HCT116 (cell line): ENCODE data around the gene C1QTNF3. TPM values are rescaled to one million over a fixed set of nuclear protein-coding genes. Genes with fewer than 3 reads are reported as not detected.

Experiments
- ATAC-seq: fragments of 200-7000 bp; cut with Tn5 transposase; 2 replicates; pipeline ENCODE4 v1.9.1; 2020; ENCODE audit warnings: mild to moderate bottlenecking, moderate library complexity
- BruUV-seq: library from RNA; stranded (reverse); fragments of 400-500 nt; replicated peaks from 2 replicates; lab custom pipeline; 2021; lab: Mats Ljungman, UMichigan
- CTCF ChIA-PET: fragments of 300-600 bp; sonication (Branson Sonifier 250); formaldehyde crosslinking; loops from one replicate; lab custom pipeline; 2021; ENCODE audit warnings: antibody characterized with exemption; lab: Charles Lee
- POLR2A ChIA-PET: fragments of 300-600, 350-600 bp; sonication (Branson Sonifier 250); formaldehyde crosslinking; loops from one replicate; lab custom pipeline; 2021; ENCODE audit warnings: antibody characterized with exemption; lab: Charles Lee
- RAD21 ChIA-PET, 2 experiments: fragments of 300-600 bp; sonication (Branson Sonifier 250); formaldehyde crosslinking; loops; one replicate each; lab custom pipeline; 2023; ENCODE audit warnings: low total read pairs in 2 of 2; ENCODE audit not compliant: uncharacterized antibody in 2 of 2, unreplicated experiment in 2 of 2, low non-redundant PET in 1 of 2; lab: Charles Lee
- DNase-seq: peaks from one replicate; pipeline ENCODE4 v3.0.0-alpha.2; 2010; ENCODE audit warnings: low read depth, low spot score
- H2AFZ ChIP-seq: fragments of 200-600 bp; shearing (Covaris generic), sonication (generic); 2 replicates; pipeline ENCODE4 v1.6.1; 2017; ENCODE audit warnings: low read depth, mixed run types, mixed read lengths, antibody characterized with exemption, low read length; ENCODE audit not compliant: poor library complexity, severe bottlenecking
- H3K27ac ChIP-seq: 2 replicates; pipeline ENCODE4 v1.5.1; 2012; ENCODE audit warnings: low read depth, low read length
- H3K27me3 ChIP-seq: fragments of 200-600 bp; sonication (generic); 2 replicates; pipeline ENCODE4 v1.6.1; 2016; ENCODE audit warnings: mixed run types, low read length, mixed read lengths; ENCODE audit not compliant: insufficient read depth
- H3K36me3 ChIP-seq, 2 experiments: fragments of 200-500 bp in 1 of 2; fragments of 200-600 bp in 1 of 2; sonication (Bioruptor generic) in 1 of 2; sonication (generic) in 1 of 2; 2 replicates each; pipeline versions ENCODE4 v1.5.1 to v1.6.1; 2014 to 2016; ENCODE audit warnings: low read length in 2 of 2, inconsistent platforms in 1 of 2, mixed read lengths in 1 of 2, mixed run types in 1 of 2; ENCODE audit not compliant: insufficient read depth in 2 of 2, control insufficient read depth in 1 of 2
- H3K4me1 ChIP-seq, 2 experiments: fragments of 200-600 bp in 1 of 2; sonication (generic) in 1 of 2; 2 replicates each; pipeline versions ENCODE4 v1.5.1 to v1.6.1; 2012 to 2017; ENCODE audit warnings: low read length in 2 of 2, inconsistent platforms in 1 of 2, mild to moderate bottlenecking in 1 of 2, mixed read lengths in 1 of 2, mixed run types in 1 of 2, moderate library complexity in 1 of 2; ENCODE audit not compliant: insufficient read depth in 2 of 2, control insufficient read depth in 1 of 2
- H3K4me2 ChIP-seq: fragments of 200-600 bp; sonication (generic); 2 replicates; pipeline ENCODE4 v1.6.1; 2017; ENCODE audit warnings: mixed run types, low read length, mixed read lengths
- H3K4me3 ChIP-seq, 2 experiments: fragments of 200-600 bp in 1 of 2; sonication (generic) in 1 of 2; replicated peaks in 1 of 2; 2 replicates each; pipeline ENCODE4 v1.5.1; 2011 to 2016; ENCODE audit warnings: low read length in 2 of 2, control low read depth in 1 of 2, low read depth in 1 of 2, mild to moderate bottlenecking in 1 of 2, mixed read lengths in 1 of 2, mixed run types in 1 of 2
- H3K79me2 ChIP-seq: fragments of 200-600 bp; sonication (generic); 2 replicates; pipeline ENCODE4 v1.6.1; 2017; ENCODE audit warnings: mild to moderate bottlenecking, mixed run types, low read length, moderate library complexity, mixed read lengths; ENCODE audit not compliant: insufficient read depth
- H3K9ac ChIP-seq: fragments of 200-600 bp; sonication (generic); 2 replicates; pipeline ENCODE4 v1.6.1; 2016; ENCODE audit warnings: low read length, mixed read lengths
- H3K9me2 ChIP-seq: fragments of 200-600 bp; sonication (generic), shearing (Covaris generic); 2 replicates; pipeline ENCODE4 v1.6.1; 2017; ENCODE audit warnings: mixed run types, mild to moderate bottlenecking, moderate library complexity; ENCODE audit not compliant: insufficient read depth
- H3K9me3 ChIP-seq, 2 experiments: fragments of 200-500 bp in 1 of 2; fragments of 200-600 bp in 1 of 2; sonication (Bioruptor generic) in 1 of 2; sonication (generic) in 1 of 2; 2 replicates each; pipeline ENCODE4 v1.6.1; 2014 to 2017; ENCODE audit warnings: low read length in 2 of 2, mixed read lengths in 2 of 2, inconsistent platforms in 1 of 2, low read depth in 1 of 2, mild to moderate bottlenecking in 1 of 2, mixed run types in 1 of 2, moderate library complexity in 1 of 2; ENCODE audit not compliant: control insufficient read depth in 1 of 2, insufficient read depth in 1 of 2
- H4K20me1 ChIP-seq: fragments of 200-600 bp; sonication (generic), shearing (Covaris generic); 2 replicates; pipeline ENCODE4 v1.6.1; 2017; ENCODE audit warnings: mixed run types, mild to moderate bottlenecking, moderate library complexity; ENCODE audit not compliant: insufficient read depth
- EGR1 ChIP-seq: IDR thresholded peaks from 2 replicates; pipeline ENCODE4 v1.6.1; 2012; ENCODE audit warnings: low read depth
- ELF1 ChIP-seq: IDR thresholded peaks from 2 replicates; pipeline ENCODE4 v1.6.1; 2012; ENCODE audit warnings: low read depth, borderline replicate concordance
- EZH2 ChIP-seq: fragments of 200-600 bp; sonication (generic); IDR thresholded peaks from 2 replicates; pipeline ENCODE4 v1.6.1; 2017; ENCODE audit warnings: antibody characterized with exemption, mixed run types
- JUND ChIP-seq: IDR thresholded peaks from 2 replicates; pipeline ENCODE4 v1.6.1; 2012
- POLR2A ChIP-seq: IDR thresholded peaks from 2 replicates; pipeline ENCODE4 v1.7.0; 2011; ENCODE audit warnings: borderline replicate concordance; ENCODE audit not compliant: insufficient read depth, insufficient read length; ENCODE audit errors: extremely low read depth
- POLR2AphosphoS5 ChIP-seq: IDR thresholded peaks from 2 replicates; pipeline ENCODE4 v1.6.1; 2011; ENCODE audit warnings: mild to moderate bottlenecking, low read depth, low read length, moderate library complexity
- RAD21 ChIP-seq: IDR thresholded peaks from 2 replicates; pipeline ENCODE4 v1.6.1; 2012; ENCODE audit warnings: low read depth, mild to moderate bottlenecking
- REST ChIP-seq: IDR thresholded peaks from 2 replicates; pipeline ENCODE4 v1.6.1; 2012; ENCODE audit warnings: low read depth
- SIN3A ChIP-seq: IDR thresholded peaks from 2 replicates; pipeline ENCODE4 v1.6.1; 2012; ENCODE audit warnings: low read depth
- SRF ChIP-seq: IDR thresholded peaks from 2 replicates; pipeline ENCODE4 v1.6.1; 2012; ENCODE audit warnings: low read depth
- TCF7L2 ChIP-seq: IDR thresholded peaks from 2 replicates; pipeline ENCODE4 v1.7.0; 2011; ENCODE audit warnings: borderline replicate concordance, inconsistent platforms; ENCODE audit not compliant: insufficient read depth, insufficient read length; ENCODE audit errors: extremely low read depth
- YY1 ChIP-seq: IDR thresholded peaks from 2 replicates; pipeline ENCODE4 v1.6.1; 2011; ENCODE audit warnings: low read length, low read depth, moderate library complexity, mild to moderate bottlenecking; ENCODE audit not compliant: insufficient replicate concordance; ENCODE audit errors: extremely low read depth
- ZFX ChIP-seq: fragments of 450-650 bp; IDR thresholded peaks from 2 replicates; pipeline ENCODE4 v1.6.1; 2017
- ZNF274 ChIP-seq: fragments of 200-500 bp; sonication (Bioruptor generic); IDR thresholded peaks from 2 replicates; pipeline ENCODE4 v1.6.1; 2014; ENCODE audit warnings: mild to moderate bottlenecking, low read depth, low read length, inconsistent platforms
- intact Hi-C: fragments of 100-400 bp; cut with micrococcal nuclease; formaldehyde crosslinking; loops from 2 replicates; pipeline ENCODE4 v1.10.0; 2022
- total RNA-seq: library from RNA; stranded (reverse); gene quantifications from one replicate; pipeline ENCODE4 v1.2.1, GENCODE V29; 2021; ENCODE audit not compliant: unreplicated experiment
- TF ChIP-seq, protein P1 (sequence below): IDR thresholded peaks from 2 replicates; pipeline ENCODE4 v1.6.1; 2012
- TF ChIP-seq, protein P2 (sequence below): IDR thresholded peaks from 2 replicates; pipeline ENCODE4 v1.6.1; 2011; ENCODE audit warnings: mild to moderate bottlenecking, low read length, moderate library complexity; ENCODE audit not compliant: insufficient replicate concordance; ENCODE audit errors: extremely low read depth

Gene C1QTNF3
- total RNA-seq, 1 experiment from 2014 or later, result 2.6 TPM

DNA sequence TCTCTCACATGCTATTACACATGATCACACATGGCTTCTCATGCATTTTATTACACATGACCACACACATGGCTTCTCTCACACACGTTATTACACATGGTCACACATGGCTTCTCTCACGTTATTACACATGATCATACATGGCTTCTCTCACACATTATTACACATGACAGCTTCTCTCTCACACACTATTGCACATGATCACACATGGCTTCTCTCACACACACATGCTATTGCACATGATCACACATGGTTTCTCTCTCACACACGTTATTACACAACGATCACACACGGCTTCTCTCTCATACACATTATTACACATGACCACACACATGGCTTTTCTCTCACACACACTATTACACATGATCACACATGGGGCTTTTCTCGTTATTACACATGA lies 57.6 kb downstream of the C1QTNF3 start:
- ChIA-PET RAD21 (no interaction called here), CTCF (no interaction called here), POLR2A (no interaction called here)
- no peak overlapping the region for H3K4me2 ChIP-seq
- TF ChIP-seq POLR2AphosphoS5, result no peak
- no peak for TF ChIP-seq RAD21
- no peak for TF ChIP-seq JUND
- TF ChIP-seq ZFX, result no peak
- no peak for TF ChIP-seq YY1
- H2AFZ ChIP-seq, result no peak overlapping the region
- no peaks in the 10 kb centered on the region for H4K20me1 ChIP-seq
- no peaks in the 10 kb centered on the region for H3K9me3 ChIP-seq
- no peak overlapping the region for H3K4me3 ChIP-seq
- DNase-seq (no peak), ATAC-seq (no peak)
- H3K4me1 ChIP-seq, result no peaks in the 10 kb centered on the region
- no peaks in the 10 kb centered on the region for H3K27me3 ChIP-seq
- no peaks in the 10 kb centered on the region for H3K9me2 ChIP-seq
- peaks cover 0 to 5% of the 10 kb centered on the region in 2 experiments; a peak in 1 of 4 replicates for H3K36me3 ChIP-seq
- H3K27ac ChIP-seq, result no peak overlapping the region
- BruUV-seq, result no TSS peak
- no peak overlapping the region for H3K9ac ChIP-seq
- intact Hi-C loops, result no loop called here
- H3K79me2 ChIP-seq, result no peaks in the 10 kb centered on the region

DNA sequence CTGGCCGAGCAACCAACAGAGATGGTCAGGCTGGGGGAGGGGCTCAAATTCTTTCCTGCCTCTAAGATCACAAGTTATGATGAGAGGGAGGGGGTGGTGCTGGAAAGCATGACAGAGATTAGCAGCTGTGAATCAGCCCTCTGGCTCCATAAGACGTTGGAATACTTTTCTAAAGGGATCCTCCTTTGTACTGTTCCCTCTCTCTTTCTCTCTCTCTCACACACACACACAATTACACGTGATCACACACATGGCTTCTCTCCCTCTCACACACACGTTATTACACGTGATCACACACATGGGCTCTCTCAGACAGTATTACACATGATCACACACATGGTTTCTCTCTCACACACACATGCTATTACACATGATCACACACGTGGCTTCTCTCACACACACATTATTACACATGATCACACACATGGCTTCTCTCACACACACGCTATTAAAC lies 58.3 kb downstream of the C1QTNF3 start, which contains the start of gene SLC45A2:
TSS of gene SLC45A2 (minus strand) at position 23 of the 454 bp plus-strand sequence. CDS start 110 bp downstream, outside the sequence.
- no peaks in the 10 kb centered on the region for H4K20me1 ChIP-seq
- H3K4me2 ChIP-seq, result no peak within 1 kb of the TSS
- no peak for DNase-seq
- no peak for ATAC-seq
- no peaks in the 10 kb centered on the region for H3K9me2 ChIP-seq
- BruUV-seq, result no TSS peak
- POLR2A ChIA-PET, result no interaction called here
- no peak within 1 kb of the TSS for H3K4me3 ChIP-seq
- H3K9ac ChIP-seq, result no peak within 1 kb of the TSS
- RAD21 ChIA-PET, result no interaction called here
- intact Hi-C loops, result no loop called here
- no peaks in the 10 kb centered on the region for H3K9me3 ChIP-seq
- H3K79me2 ChIP-seq, result no peaks in the 10 kb centered on the region
- H3K27me3 ChIP-seq, result no peaks in the 10 kb centered on the region
- H3K36me3 ChIP-seq, result peaks cover 0 to 5% of the 10 kb centered on the region in 2 experiments; a peak in 1 of 4 replicates
- H3K4me1 ChIP-seq, result no peaks in the 10 kb centered on the region
- H2AFZ ChIP-seq, result no peak within 1 kb of the TSS
- CTCF ChIA-PET, result no interaction called here
- H3K27ac ChIP-seq, result no peak within 1 kb of the TSS
- TF ChIP-seq EGR1 (no peak), ZNF274 (no peak), YY1 (no peak), ELF1 (no peak), JUND (no peak), RAD21 (no peak), POLR2A (no peak), SIN3A (no peak), ZFX (no peak), TCF7L2 (no peak), SRF (no peak), EZH2 (no peak), REST (no peak)
- TF ChIP-seq, protein P1, sequence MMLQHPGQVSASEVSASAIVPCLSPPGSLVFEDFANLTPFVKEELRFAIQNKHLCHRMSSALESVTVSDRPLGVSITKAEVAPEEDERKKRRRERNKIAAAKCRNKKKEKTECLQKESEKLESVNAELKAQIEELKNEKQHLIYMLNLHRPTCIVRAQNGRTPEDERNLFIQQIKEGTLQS, result no peak
- TF ChIP-seq, protein P2, sequence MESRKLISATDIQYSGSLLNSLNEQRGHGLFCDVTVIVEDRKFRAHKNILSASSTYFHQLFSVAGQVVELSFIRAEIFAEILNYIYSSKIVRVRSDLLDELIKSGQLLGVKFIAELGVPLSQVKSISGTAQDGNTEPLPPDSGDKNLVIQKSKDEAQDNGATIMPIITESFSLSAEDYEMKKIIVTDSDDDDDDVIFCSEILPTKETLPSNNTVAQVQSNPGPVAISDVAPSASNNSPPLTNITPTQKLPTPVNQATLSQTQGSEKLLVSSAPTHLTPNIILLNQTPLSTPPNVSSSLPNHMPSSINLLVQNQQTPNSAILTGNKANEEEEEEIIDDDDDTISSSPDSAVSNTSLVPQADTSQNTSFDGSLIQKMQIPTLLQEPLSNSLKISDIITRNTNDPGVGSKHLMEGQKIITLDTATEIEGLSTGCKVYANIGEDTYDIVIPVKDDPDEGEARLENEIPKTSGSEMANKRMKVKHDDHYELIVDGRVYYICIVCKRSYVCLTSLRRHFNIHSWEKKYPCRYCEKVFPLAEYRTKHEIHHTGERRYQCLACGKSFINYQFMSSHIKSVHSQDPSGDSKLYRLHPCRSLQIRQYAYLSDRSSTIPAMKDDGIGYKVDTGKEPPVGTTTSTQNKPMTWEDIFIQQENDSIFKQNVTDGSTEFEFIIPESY, result no peak
